IMR-90 (cell line): ENCODE results near the gene ZNF282. TPM values are rescaled to one million over a fixed set of nuclear protein-coding genes. Genes with fewer than 3 reads are reported as not detected.

Experiments used
- ATAC-seq: fragments of 200-7000 bp; cut with Tn5 transposase; 2 replicates; pipeline ENCODE4 v1.9.1; 2020; ENCODE audit warnings: low read depth, mild to moderate bottlenecking, moderate library complexity
- BruUV-seq: library from RNA; stranded (reverse); fragments of 400-500 nt; replicated peaks from 2 replicates; lab custom pipeline; 2021; lab: Mats Ljungman, UMichigan
- CTCF ChIA-PET: fragments of 300-600 bp; formaldehyde crosslinking; extraction: SDS; loops from one replicate; lab custom pipeline; 2021; ENCODE audit warnings: antibody characterized with exemption; lab: Yijun Ruan, JAX
- POLR2A ChIA-PET: fragments of 300-600 bp; sonication (Branson Sonifier 250); formaldehyde crosslinking; loops from one replicate; lab custom pipeline; 2022; ENCODE audit warnings: antibody characterized with exemption; ENCODE audit not compliant: unreplicated experiment; lab: Charles Lee
- DNase-seq: peaks from one replicate; pipeline ENCODE4 v3.0.0; 2013
- H2AFZ ChIP-seq: replicated peaks from 2 replicates; pipeline ENCODE3; 2013; ENCODE audit warnings: low read length, mild to moderate bottlenecking; ENCODE audit not compliant: poor library complexity
- H2AK5ac ChIP-seq: 2 replicates; pipeline ENCODE4 v1.6.1; 2013; ENCODE audit warnings: low read depth, low read length, inconsistent platforms
- H2AK9ac ChIP-seq: replicated peaks from 2 replicates; pipeline ENCODE3; 2013; ENCODE audit warnings: mild to moderate bottlenecking, low read depth, low read length, moderate library complexity; ENCODE audit not compliant: poor library complexity
- H2BK120ac ChIP-seq: 2 replicates; pipeline ENCODE4 v1.6.1; 2013; ENCODE audit warnings: low read depth, low read length, inconsistent platforms
- H2BK15ac ChIP-seq: 3 replicates; pipeline ENCODE4 v1.6.1; 2013; ENCODE audit warnings: low read depth, low read length, inconsistent platforms
- H2BK20ac ChIP-seq: 2 replicates; pipeline ENCODE4 v1.6.1; 2013; ENCODE audit warnings: low read depth, mild to moderate bottlenecking, inconsistent platforms, low read length, moderate library complexity
- H2BK5ac ChIP-seq: 2 replicates; pipeline ENCODE4 v1.6.1; 2013; ENCODE audit warnings: mild to moderate bottlenecking, low read depth, low read length, inconsistent platforms; ENCODE audit not compliant: poor library complexity, severe bottlenecking
- H3K14ac ChIP-seq: replicated peaks from 2 replicates; pipeline ENCODE4 v1.6.1; 2013; ENCODE audit warnings: low read depth, low read length, inconsistent platforms
- H3K18ac ChIP-seq: 2 replicates; pipeline ENCODE4 v1.6.1; 2013; ENCODE audit warnings: low read depth, low read length, control low read depth
- H3K23ac ChIP-seq: 2 replicates; pipeline ENCODE4 v1.6.1; 2013; ENCODE audit warnings: low read depth, low read length, inconsistent platforms
- H3K27ac ChIP-seq: 2 replicates; pipeline ENCODE4 v1.5.1; 2013; ENCODE audit warnings: mild to moderate bottlenecking, control low read depth, low read length; ENCODE audit not compliant: insufficient read depth
- H3K27me3 ChIP-seq: 2 replicates; pipeline ENCODE4 v1.6.1; 2013; ENCODE audit warnings: low read length; ENCODE audit not compliant: control insufficient read depth, insufficient read depth
- H3K36me3 ChIP-seq: 2 replicates; pipeline ENCODE4 v1.6.1; 2013; ENCODE audit warnings: low read length, mixed read lengths; ENCODE audit not compliant: control insufficient read depth, insufficient read depth
- H3K4ac ChIP-seq: 2 replicates; pipeline ENCODE4 v1.6.1; 2013; ENCODE audit warnings: low read depth, low read length, inconsistent platforms
- H3K4me1 ChIP-seq: 2 replicates; pipeline ENCODE4 v1.6.1; 2013; ENCODE audit warnings: low read length, mixed read lengths; ENCODE audit not compliant: control insufficient read depth, insufficient read depth
- H3K4me2 ChIP-seq: 2 replicates; pipeline ENCODE4 v1.6.1; 2013; ENCODE audit warnings: low read depth, mild to moderate bottlenecking, control low read depth, low read length, moderate library complexity
- H3K4me3 ChIP-seq: 2 replicates; pipeline ENCODE4 v1.5.1; 2013; ENCODE audit warnings: low read depth, mild to moderate bottlenecking, control low read depth, low read length, moderate library complexity; ENCODE audit not compliant: insufficient read depth
- H3K56ac ChIP-seq: 2 replicates; pipeline ENCODE4 v1.6.1; 2013; ENCODE audit warnings: low read length, inconsistent platforms; ENCODE audit not compliant: insufficient read depth; ENCODE audit errors: extremely low read depth
- H3K79me1 ChIP-seq, 2 experiments: 2 replicates each; pipeline ENCODE4 v1.6.1; 2013; ENCODE audit warnings: low read length in 2 of 2, inconsistent platforms in 1 of 2, low read depth in 1 of 2
- H3K9ac ChIP-seq: 2 replicates; pipeline ENCODE4 v1.6.1; 2013; ENCODE audit warnings: low read depth, low read length, control low read depth
- H3K9me1 ChIP-seq: 2 replicates; pipeline ENCODE4 v1.6.1; 2013; ENCODE audit warnings: low read length, inconsistent platforms; ENCODE audit not compliant: insufficient read depth
- H3K9me3 ChIP-seq: 2 replicates; pipeline ENCODE4 v1.6.1; 2013; ENCODE audit warnings: low read length; ENCODE audit not compliant: control insufficient read depth, insufficient read depth
- H4K20me1 ChIP-seq: 2 replicates; pipeline ENCODE4 v1.6.1; 2013; ENCODE audit warnings: low read length, inconsistent platforms; ENCODE audit not compliant: insufficient read depth
- H4K5ac ChIP-seq: 2 replicates; pipeline ENCODE4 v1.6.1; 2013; ENCODE audit warnings: mild to moderate bottlenecking, low read depth, low read length, control low read depth
- H4K8ac ChIP-seq, 2 experiments: 2 replicates each; pipeline ENCODE4 v1.6.1; 2013; ENCODE audit warnings: low read depth in 2 of 2, low read length in 2 of 2, control low read depth in 1 of 2, inconsistent platforms in 1 of 2
- H4K91ac ChIP-seq: 2 replicates; pipeline ENCODE4 v1.6.1; 2013; ENCODE audit warnings: low read depth, low read length, inconsistent platforms; ENCODE audit not compliant: insufficient read depth
- CEBPB ChIP-seq: IDR thresholded peaks from 2 replicates; pipeline ENCODE4 v1.6.1; 2012; ENCODE audit warnings: low read depth, low read length, improper control_type of control experiment
- CHD1 ChIP-seq: IDR thresholded peaks from 2 replicates; pipeline ENCODE4 v1.6.1; 2012; ENCODE audit warnings: low read depth, low read length, improper control_type of control experiment
- CTCF ChIP-seq: conservative IDR thresholded peaks from 2 replicates; pipeline ENCODE4 v1.5.1; 2012; ENCODE audit warnings: mild to moderate bottlenecking, low read depth, low read length, improper control_type of control experiment
- ELK1 ChIP-seq: fragments of 150-350 bp; IDR thresholded peaks from 2 replicates; pipeline ENCODE4 v1.6.1; 2016; ENCODE audit warnings: low read depth, mild to moderate bottlenecking, low read length, moderate library complexity, borderline replicate concordance
- FOS ChIP-seq: fragments of 150-350 bp; IDR thresholded peaks from 2 replicates; pipeline ENCODE4 v1.6.1; 2016; ENCODE audit warnings: low read depth, low read length
- MAFK ChIP-seq: IDR thresholded peaks from 2 replicates; pipeline ENCODE4 v1.6.1; 2012; ENCODE audit warnings: low read depth, low read length, improper control_type of control experiment
- MAZ ChIP-seq: IDR thresholded peaks from 2 replicates; pipeline ENCODE4 v1.6.1; 2012; ENCODE audit warnings: low read depth, mild to moderate bottlenecking, low read length, improper control_type of control experiment, moderate library complexity, borderline replicate concordance
- MXI1 ChIP-seq: IDR thresholded peaks from 2 replicates; pipeline ENCODE4 v1.6.1; 2012; ENCODE audit warnings: low read depth, mild to moderate bottlenecking, low read length, moderate library complexity, borderline replicate concordance
- NFE2L2 ChIP-seq: fragments of 150-350 bp; IDR thresholded peaks from 2 replicates; pipeline ENCODE4 v1.6.1; 2016; ENCODE audit warnings: low read depth, mild to moderate bottlenecking, low read length
- POLR2A ChIP-seq: IDR thresholded peaks from 2 replicates; pipeline ENCODE4 v1.6.1; 2012; ENCODE audit warnings: mild to moderate bottlenecking, low read depth, low read length
- RAD21 ChIP-seq: IDR thresholded peaks from 2 replicates; pipeline ENCODE4 v1.6.1; 2012; ENCODE audit warnings: low read length, improper control_type of control experiment
- RCOR1 ChIP-seq: IDR thresholded peaks from 2 replicates; pipeline ENCODE4 v1.6.1; 2012; ENCODE audit warnings: mild to moderate bottlenecking, low read length, improper control_type of control experiment; ENCODE audit not compliant: insufficient replicate concordance
- RFX5 ChIP-seq: IDR thresholded peaks from 2 replicates; pipeline ENCODE4 v1.8.0; 2012; ENCODE audit warnings: low read depth, mild to moderate bottlenecking, low read length, moderate library complexity
- SMC3 ChIP-seq: fragments of 150-350 bp; IDR thresholded peaks from 2 replicates; pipeline ENCODE4 v1.6.1; 2016; ENCODE audit warnings: low read depth, mild to moderate bottlenecking, antibody characterized with exemption, low read length, moderate library complexity
- USF2 ChIP-seq: fragments of 150-350 bp; IDR thresholded peaks from 2 replicates; pipeline ENCODE4 v1.6.1; 2017; ENCODE audit warnings: mild to moderate bottlenecking, antibody characterized with exemption, low read length, low read depth
- WGBS, 2 experiments: methylation state at CpG; one replicate each; pipeline versions ENCODE4 v1.1.5 to v1.1.7; 2013; ENCODE audit warnings: missing lambda C conversion rate in 2 of 2; ENCODE audit not compliant: insufficient read length in 1 of 2; ENCODE audit errors: extremely low coverage in 2 of 2; 5-methylcytosine and 5-hydroxymethylcytosine counted together
- dilution Hi-C: fragments of 300-500 bp; cut with HindIII; formaldehyde crosslinking; loops from one replicate; pipeline ENCODE4 v1.14.3; 2018; ENCODE audit warnings: low sequenced_read_pairs; ENCODE audit not compliant: unreplicated experiment
- in situ Hi-C: fragments of 300-500 bp; cut with MboI; formaldehyde crosslinking; loops from 3 replicates; pipeline ENCODE4 v1.14.3; 2019; ENCODE audit warnings: low sequenced_read_pairs, inconsistent platforms, mixed read lengths
- intact Hi-C: fragments of 100-400 bp; cut with micrococcal nuclease; formaldehyde crosslinking; loops from 2 replicates; pipeline ENCODE4 v1.10.0; 2022
- polyA plus RNA-seq, 3 experiments: library from polyadenylated mRNA; depleted of rRNA; stranded (reverse); fragments of >200 nt; gene quantifications; 2 replicates each; pipeline ENCODE4 v1.2.3, GENCODE V29; 2012; ENCODE audit warnings: low replicate concordance in 1 of 3
- total RNA-seq: library from RNA; depleted of rRNA; stranded (reverse); fragments of >200 nt; gene quantifications from 2 replicates; pipeline ENCODE4 v1.2.3, GENCODE V29; 2012

The ZNF282 gene
- total and polyA plus RNA-seq, 2 of the 4 experiments (the other 2 are of a cell fraction) = 7.2 to 11.9 TPM

- Histone ChIP-seq H2BK120ac (no peak overlapping the region), H3K14ac (no peak overlapping the region), H3K36me3 (no peaks in the 10 kb centered on the region), H3K79me1 (peaks cover 0 to 5% of the 10 kb centered on the region in 2 experiments; a peak in 1 of 4 replicates), H4K20me1 (peaks cover 3% of the 10 kb centered on the region; the same call in 1 of the 2 replicates), H3K4me1 (peaks cover 3% of the 10 kb centered on the region), H3K23ac (no peak overlapping the region), H3K4me2 (no peak overlapping the region), H2BK20ac (no peak overlapping the region), H3K27ac (no peak overlapping the region), H3K9me3 (no peaks in the 10 kb centered on the region), H2BK15ac (no peak overlapping the region), H4K5ac (no peak overlapping the region), H3K27me3 (no peaks in the 10 kb centered on the region), H3K4me3 (no peak overlapping the region), H2AK5ac (no peak overlapping the region), H3K9me1 (no peaks in the 10 kb centered on the region; the same call in 1 of the 2 replicates), H4K91ac (no peak overlapping the region), H3K56ac (no peak overlapping the region), H3K9ac (no peak overlapping the region), H3K4ac (no peak overlapping the region), H4K8ac (no peak overlapping the region), H2AK9ac (no peak overlapping the region), H2AFZ (no peak overlapping the region), H3K18ac (no peak overlapping the region), H2BK5ac (no peak overlapping the region)
- POLR2A ChIA-PET = interaction anchor here (0.7 kb wide), 1 partner anchor 14 kb away, joined by 7 read pairs; no protein-coding TSS in a partner anchor
- no CpG with 5 or more reads among the region's 5 CpGs for WGBS, 2 experiments
- no peak for ATAC-seq
- intact Hi-C loops (no loop called here), in situ Hi-C loops (no loop called here), dilution Hi-C loops (no loop called here)
- CTCF ChIA-PET = interaction anchor here (0.6 kb wide), 1 partner anchor 21 kb away, joined by 3 read pairs; no protein-coding TSS in a partner anchor
- no peak for DNase-seq
- TF ChIP-seq MAZ (no peak), CHD1 (no peak), FOS (no peak), SMC3 (no peak), USF2 (no peak), NFE2L2 (no peak), RAD21 (no peak), ELK1 (no peak), CTCF (no peak), CEBPB (no peak), MXI1 (no peak), RFX5 (no peak), RCOR1 (no peak), MAFK (no peak), POLR2A (no peak)
- no TSS peak for BruUV-seq
Observed at GRCh38 chr7:149191851-149192250, 3.5 kb upstream of the ZNF282 start.
